ENCODE results near the gene CHRDL2. TPM values are rescaled to one million over a fixed set of nuclear protein-coding genes. Genes with fewer than 3 reads are reported as not detected.

The CHRDL2 gene
- total and polyA plus RNA-seq, 7 experiments from 2014 or later: not detected

DNA sequence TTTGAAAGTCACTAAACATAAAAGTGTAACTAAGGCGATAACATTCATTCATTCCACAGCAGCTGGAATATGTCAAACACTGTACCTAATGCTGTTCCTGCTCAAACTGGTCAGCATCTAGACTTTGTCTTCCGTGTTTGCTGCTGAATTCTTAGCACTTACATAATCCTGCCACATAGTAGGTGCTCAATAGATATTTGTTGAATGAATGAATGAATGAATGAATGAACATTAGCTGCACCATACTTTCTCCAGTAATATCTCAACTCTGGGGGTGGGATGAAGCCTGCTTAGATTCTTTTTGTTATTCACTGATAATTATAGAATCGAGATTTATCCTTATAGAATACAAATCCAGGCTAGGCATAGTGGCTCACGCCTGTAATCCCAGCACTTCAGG is 10.8 kb upstream of the CHRDL2 start:
- intact Hi-C loops (cut with micrococcal nuclease): loop anchor here (10.0 kb wide), 2 partner anchors 503 to 1073 kb away; partner anchors contain the start of genes TPBGL (in 1 of the 2) and UVRAG (in 1 of the 2)
- no peak overlapping the region for H3K4me3 ChIP-seq (ENCODE audit: low read length)
- CTCF ChIA-PET: interaction anchor here (1.3 kb wide), 1 partner anchor 16 kb away, joined by 3 read pairs; no protein-coding TSS in a partner anchor
- H3K36me3 ChIP-seq (ENCODE audit: control insufficient read depth in 2 of 3, insufficient read depth in 3 of 3, low read length in 3 of 3): no peaks in the 10 kb centered on the region
- H3K4me1 ChIP-seq (ENCODE audit: control insufficient read depth in 2 of 2, insufficient read depth in 2 of 2, low read length in 2 of 2): no peaks in the 10 kb centered on the region
- no peak overlapping the region for H3K27ac Mint-ChIP-seq
- H3K27ac ChIP-seq (ENCODE audit: low read depth, low read length): no peak overlapping the region
- no peaks in the 10 kb centered on the region for H3K9me3 Mint-ChIP-seq
- peaks cover 0 to 13% (median 5%) of the 10 kb centered on the region in 7 donors for H3K4me1 Mint-ChIP-seq
- H3K9me3 ChIP-seq (ENCODE audit: control insufficient read depth in 2 of 3, low read length in 3 of 3): no peaks in the 10 kb centered on the region
- no peaks in the 10 kb centered on the region for H3K27me3 ChIP-seq (ENCODE audit: control insufficient read depth in 2 of 2, insufficient read depth in 2 of 2, low read length in 2 of 2)
- ATAC-seq: no peak
- no peaks in the 10 kb centered on the region for H3K36me3 Mint-ChIP-seq
- DNase-seq: no peak
- no peak overlapping the region for H3K4me3 Mint-ChIP-seq
- POLR2A ChIA-PET: no interaction called here
- H3K27me3 Mint-ChIP-seq: peaks cover 0 to 23% (median 6%) of the 10 kb centered on the region in 5 donors

DNA sequence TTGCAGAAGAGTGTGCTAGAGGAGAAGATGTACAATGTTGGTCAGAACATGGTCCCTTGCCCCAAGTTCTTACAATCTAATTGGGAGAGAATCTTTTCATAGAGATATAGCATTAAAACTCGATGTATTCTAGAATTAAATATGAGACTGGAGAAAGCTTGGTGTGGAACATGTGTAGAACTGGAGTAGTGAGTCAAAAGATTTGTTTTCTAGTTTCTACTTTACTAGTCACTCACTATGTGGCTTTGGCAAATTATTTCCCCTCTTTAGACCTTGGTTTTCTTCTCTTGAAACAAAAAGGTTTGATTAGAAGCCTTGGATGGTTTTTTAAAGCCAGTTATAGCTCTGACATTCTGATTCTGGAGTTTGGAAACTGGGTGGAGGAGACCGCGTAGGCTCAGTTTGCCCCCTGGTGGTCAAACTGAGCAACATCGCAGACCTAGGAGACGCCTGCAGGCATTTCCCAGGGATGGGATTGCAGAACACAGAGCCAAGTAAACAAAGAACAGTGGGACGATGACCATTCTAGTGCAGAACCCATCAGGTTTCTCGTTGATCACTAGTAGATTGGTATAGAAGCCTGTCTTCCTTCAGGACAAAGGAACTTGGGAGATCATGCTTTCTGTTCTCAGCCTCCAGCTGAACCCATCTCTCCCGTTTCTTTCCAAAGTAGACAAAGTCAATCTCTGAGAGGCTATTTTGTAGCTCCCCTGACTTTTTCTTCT is 8.5 kb upstream of the CHRDL2 start:
- ATAC-seq: peak; percentile 88
- Histone ChIP-seq H3K4me1 (ENCODE audit: control insufficient read depth in 2 of 2, insufficient read depth in 2 of 2, low read length in 2 of 2) (no peaks in the 10 kb centered on the region), H3K27me3 (ENCODE audit: control insufficient read depth in 2 of 2, insufficient read depth in 2 of 2, low read length in 2 of 2) (no peaks in the 10 kb centered on the region), H3K4me3 (ENCODE audit: low read length) (no peak overlapping the region), H3K36me3 (ENCODE audit: control insufficient read depth in 2 of 3, insufficient read depth in 3 of 3, low read length in 3 of 3) (no peaks in the 10 kb centered on the region), H3K27ac (ENCODE audit: low read depth, low read length) (no peak overlapping the region), H3K9me3 (ENCODE audit: control insufficient read depth in 2 of 3, low read length in 3 of 3) (no peaks in the 10 kb centered on the region)
- no peak overlapping the region for H3K27ac Mint-ChIP-seq
- H3K27me3 Mint-ChIP-seq: peaks cover 6 to 39% (median 23%) of the 10 kb centered on the region in 5 donors
- no peak overlapping the region for H3K4me3 Mint-ChIP-seq
- ChIA-PET CTCF (interaction anchor here (0.6 to 1.8 kb wide), 7 partner anchors 10 to 672 kb away, joined by 3 to 11 read pairs (median 3); no protein-coding TSS in a partner anchor), POLR2A (no interaction called here)
- peaks cover 0 to 13% (median 3%) of the 10 kb centered on the region in 7 donors for H3K4me1 Mint-ChIP-seq
- peaks cover 0 to 2% (median 0%) of the 10 kb centered on the region in 11 donors for H3K9me3 Mint-ChIP-seq
- peak in 5 of 9 donors; percentile 21 to 46 (median 41) for DNase-seq
- intact Hi-C loops (cut with micrococcal nuclease): loop anchor here (1.0 to 10.0 kb wide), 5 partner anchors 9 to 1075 kb away; partner anchors contain the start of genes RNF169 (in 1 of the 2), TPBGL (in 1 of the 2) and UVRAG (in 1 of the 2)
- H3K36me3 Mint-ChIP-seq: no peaks in the 10 kb centered on the region

DNA sequence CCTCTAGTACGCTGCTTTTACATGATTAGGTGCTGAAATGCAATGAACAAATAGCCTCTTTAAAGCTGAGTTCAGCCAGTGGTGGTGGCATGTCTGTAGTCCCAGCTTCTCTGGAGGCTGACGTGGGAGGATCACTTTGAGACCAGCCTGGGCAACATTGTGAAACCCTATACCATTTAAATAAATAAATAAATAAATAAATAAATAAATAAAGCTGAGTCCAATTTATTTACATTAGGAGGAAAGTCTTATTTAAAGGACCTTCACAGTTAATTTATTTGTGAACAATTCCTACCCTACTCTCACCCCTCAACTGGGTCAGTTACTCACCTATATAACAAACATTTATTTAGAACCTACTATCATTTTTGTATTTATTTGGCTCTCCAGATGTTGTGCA is 4.8 kb upstream of the CHRDL2 start:
- ATAC-seq: no peak
- H3K27me3 Mint-ChIP-seq: peaks cover 31 to 60% (median 51%) of the 10 kb centered on the region in 5 donors
- H3K9me3 Mint-ChIP-seq: peaks cover 0 to 2% (median 0%) of the 10 kb centered on the region in 11 donors
- no peak overlapping the region for H3K27ac ChIP-seq (ENCODE audit: low read depth, low read length)
- H3K4me3 ChIP-seq (ENCODE audit: low read length): no peak overlapping the region
- DNase-seq: no peak
- no peak overlapping the region for H3K27ac Mint-ChIP-seq
- no peak overlapping the region for H3K4me3 Mint-ChIP-seq
- POLR2A ChIA-PET: no interaction called here
- H3K36me3 ChIP-seq (ENCODE audit: control insufficient read depth in 2 of 3, insufficient read depth in 3 of 3, low read length in 3 of 3): no peaks in the 10 kb centered on the region
- no peaks in the 10 kb centered on the region for H3K9me3 ChIP-seq (ENCODE audit: control insufficient read depth in 2 of 3, low read length in 3 of 3)
- peaks cover 3 to 21% (median 6%) of the 10 kb centered on the region in 7 donors for H3K4me1 Mint-ChIP-seq
- no peaks in the 10 kb centered on the region for H3K27me3 ChIP-seq (ENCODE audit: control insufficient read depth in 2 of 2, insufficient read depth in 2 of 2, low read length in 2 of 2)
- no peaks in the 10 kb centered on the region for H3K4me1 ChIP-seq (ENCODE audit: control insufficient read depth in 2 of 2, insufficient read depth in 2 of 2, low read length in 2 of 2)
- H3K36me3 Mint-ChIP-seq: peaks cover 0 to 6% (median 0%) of the 10 kb centered on the region in 5 donors
- intact Hi-C loops (cut with micrococcal nuclease): loop anchor here in 1 of 2 donors (10.0 kb wide), 1 partner anchor 281 kb away; no protein-coding TSS in a partner anchor
- CTCF ChIA-PET: no interaction called here

DNA sequence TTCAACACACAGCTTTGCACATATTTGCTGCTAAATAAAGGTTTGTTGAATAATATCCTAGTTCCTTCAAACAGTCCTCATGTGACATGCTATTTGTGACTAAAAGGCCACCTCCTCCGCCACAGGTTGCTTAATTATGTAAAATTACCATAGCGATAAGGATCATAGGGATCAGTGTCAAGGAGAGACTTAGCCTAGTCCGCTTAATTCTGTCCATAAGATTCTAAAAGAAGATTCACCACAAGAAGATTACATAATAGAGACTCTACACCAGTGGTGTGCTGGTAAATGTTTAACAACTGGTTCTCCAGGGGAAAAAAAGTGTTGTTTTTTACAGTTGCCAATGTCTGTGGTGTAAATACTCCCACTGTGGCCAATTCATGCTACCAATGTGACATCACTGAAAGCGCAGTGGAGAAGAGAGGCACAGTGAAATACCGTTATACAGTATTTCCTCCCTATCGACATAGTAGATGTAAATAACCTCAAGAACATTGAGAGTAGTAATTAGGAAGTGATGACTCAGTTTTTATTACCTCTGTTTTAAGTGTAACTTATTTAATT is 4.2 kb upstream of the CHRDL2 start:
- Histone ChIP-seq H3K36me3 (ENCODE audit: control insufficient read depth in 2 of 3, insufficient read depth in 3 of 3, low read length in 3 of 3) (no peaks in the 10 kb centered on the region), H3K27me3 (ENCODE audit: control insufficient read depth in 2 of 2, insufficient read depth in 2 of 2, low read length in 2 of 2) (no peaks in the 10 kb centered on the region), H3K4me3 (ENCODE audit: low read length) (no peak overlapping the region), H3K4me1 (ENCODE audit: control insufficient read depth in 2 of 2, insufficient read depth in 2 of 2, low read length in 2 of 2) (no peaks in the 10 kb centered on the region), H3K27ac (ENCODE audit: low read depth, low read length) (no peak overlapping the region), H3K9me3 (ENCODE audit: control insufficient read depth in 2 of 3, low read length in 3 of 3) (no peaks in the 10 kb centered on the region)
- POLR2A ChIA-PET: no interaction called here
- peaks cover 37 to 66% (median 57%) of the 10 kb centered on the region in 5 donors for H3K27me3 Mint-ChIP-seq
- H3K9me3 Mint-ChIP-seq: peaks cover 0 to 2% (median 0%) of the 10 kb centered on the region in 11 donors
- H3K27ac Mint-ChIP-seq: no peak overlapping the region
- CTCF ChIA-PET: interaction anchor here (1.3 kb wide), 1 partner anchor 11 kb away, joined by 3 read pairs; no protein-coding TSS in a partner anchor
- intact Hi-C loops (cut with micrococcal nuclease): loop anchor here in 1 of 2 donors (10.0 kb wide), 1 partner anchor 281 kb away; no protein-coding TSS in a partner anchor
- H3K36me3 Mint-ChIP-seq: peaks cover 0 to 6% (median 0%) of the 10 kb centered on the region in 5 donors
- DNase-seq (no peak), ATAC-seq (peak; percentile 26)
- peaks cover 6 to 21% (median 11%) of the 10 kb centered on the region in 7 donors for H3K4me1 Mint-ChIP-seq
- no peak overlapping the region for H3K4me3 Mint-ChIP-seq

DNA sequence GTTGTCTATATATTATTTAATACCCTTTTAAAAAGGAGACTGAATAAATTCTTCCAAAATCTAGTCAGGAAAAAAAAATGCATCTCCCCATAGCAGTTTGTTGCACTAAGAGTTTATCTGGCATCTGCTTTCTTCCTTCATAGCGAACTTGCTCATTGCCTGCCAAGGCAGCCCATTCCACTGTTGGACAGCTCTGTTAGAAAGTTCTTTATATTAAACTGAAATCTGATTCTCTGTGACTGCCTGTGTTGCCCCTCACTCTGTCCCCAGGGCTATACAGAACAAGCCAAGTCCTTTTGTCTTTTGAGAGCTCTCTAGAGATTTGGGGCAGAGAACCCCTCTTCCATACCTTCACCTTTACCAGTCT is 3.3 kb upstream of the CHRDL2 start:
- DNase-seq (no peak), ATAC-seq (no peak)
- Histone ChIP-seq H3K27ac (ENCODE audit: low read depth, low read length) (no peak overlapping the region), H3K36me3 (ENCODE audit: control insufficient read depth in 2 of 3, insufficient read depth in 3 of 3, low read length in 3 of 3) (no peaks in the 10 kb centered on the region), H3K4me3 (ENCODE audit: low read length) (no peak overlapping the region), H3K9me3 (ENCODE audit: control insufficient read depth in 2 of 3, low read length in 3 of 3) (no peaks in the 10 kb centered on the region), H3K4me1 (ENCODE audit: control insufficient read depth in 2 of 2, insufficient read depth in 2 of 2, low read length in 2 of 2) (no peaks in the 10 kb centered on the region), H3K27me3 (ENCODE audit: control insufficient read depth in 2 of 2, insufficient read depth in 2 of 2, low read length in 2 of 2) (no peaks in the 10 kb centered on the region)
- ChIA-PET POLR2A (interaction anchor here (1.0 kb wide), 1 partner anchor 10 kb away, joined by 3 read pairs; no protein-coding TSS in a partner anchor), CTCF (interaction anchor here (0.9 to 1.3 kb wide), 2 partner anchors 10 to 32 kb away, joined by 3 read pairs; no protein-coding TSS in a partner anchor)
- Mint-ChIP-seq H3K4me1 (peaks cover 4 to 16% (median 10%) of the 10 kb centered on the region in 7 donors), H3K27ac (no peak overlapping the region), H3K36me3 (peaks cover 0 to 6% (median 0%) of the 10 kb centered on the region in 5 donors), H3K4me3 (no peak overlapping the region), H3K9me3 (peaks cover 0 to 2% (median 0%) of the 10 kb centered on the region in 11 donors), H3K27me3 (peaks cover 45 to 72% (median 66%) of the 10 kb centered on the region in 5 donors)
- intact Hi-C loops (cut with micrococcal nuclease): loop anchor here in 1 of 2 donors (10.0 kb wide), 1 partner anchor 280 kb away; no protein-coding TSS in a partner anchor

DNA sequence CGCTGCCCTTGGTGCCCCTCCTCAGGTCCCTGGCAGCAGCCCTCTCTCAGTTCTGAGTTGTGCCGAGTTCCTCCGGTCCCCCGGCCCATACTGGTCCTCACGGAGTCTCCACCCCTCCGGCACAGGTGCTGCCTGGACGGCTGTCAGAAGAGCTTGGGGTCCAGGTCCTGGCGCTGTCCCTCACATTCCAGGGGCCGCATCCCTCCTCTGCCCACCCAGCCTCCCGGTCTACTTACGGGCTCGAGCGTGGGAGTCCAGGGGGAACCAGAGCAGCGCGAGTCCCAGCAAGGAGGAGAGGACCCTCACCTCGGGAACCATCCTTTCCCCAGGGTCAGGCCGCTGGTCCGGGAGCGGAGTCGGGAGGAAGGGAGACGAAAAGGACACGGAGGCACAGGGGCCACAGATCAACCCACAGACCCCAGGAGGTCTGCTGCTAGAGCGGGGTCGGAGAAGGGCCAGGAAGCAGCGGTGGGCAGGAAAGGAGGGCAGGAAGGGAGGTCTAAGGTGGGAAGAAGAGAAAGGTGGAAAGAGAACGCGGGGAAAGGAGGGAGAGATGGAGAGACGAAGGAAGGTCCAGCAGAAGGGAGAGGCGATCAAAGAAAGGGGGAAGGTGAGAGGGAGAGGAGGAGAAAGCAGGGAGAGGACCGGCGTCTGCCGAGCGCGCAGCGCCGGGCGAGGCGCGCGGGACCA is 510 bp downstream of the CHRDL2 start:
- Histone ChIP-seq H3K9me3 (ENCODE audit: control insufficient read depth in 2 of 3, low read length in 3 of 3) (no peaks in the 10 kb centered on the region), H3K36me3 (ENCODE audit: control insufficient read depth in 2 of 3, insufficient read depth in 3 of 3, low read length in 3 of 3) (no peaks in the 10 kb centered on the region), H3K4me1 (ENCODE audit: control insufficient read depth in 2 of 2, insufficient read depth in 2 of 2, low read length in 2 of 2) (peaks cover 0 to 4% of the 10 kb centered on the region in 2 donors), H3K4me3 (ENCODE audit: low read length) (no peak overlapping the region), H3K27me3 (ENCODE audit: control insufficient read depth in 2 of 2, insufficient read depth in 2 of 2, low read length in 2 of 2) (no peaks in the 10 kb centered on the region), H3K27ac (ENCODE audit: low read depth, low read length) (no peak overlapping the region)
- peak overlapping the region in 7 of 10 donors; percentile 1 to 74 (median 35) for H3K4me3 Mint-ChIP-seq
- CTCF ChIA-PET: no interaction called here
- POLR2A ChIA-PET: no interaction called here
- no peak for ATAC-seq
- H3K27ac Mint-ChIP-seq: no peak overlapping the region
- intact Hi-C loops (cut with micrococcal nuclease): loop anchor here in 1 of 2 donors (10.0 kb wide), 1 partner anchor 276 kb away; no protein-coding TSS in a partner anchor
- H3K4me1 Mint-ChIP-seq: peaks cover 4 to 16% (median 10%) of the 10 kb centered on the region in 7 donors
- H3K27me3 Mint-ChIP-seq: peaks cover 43 to 74% (median 60%) of the 10 kb centered on the region in 5 donors
- H3K9me3 Mint-ChIP-seq: peaks cover 0 to 2% (median 0%) of the 10 kb centered on the region in 11 donors
- peaks cover 0 to 6% (median 0%) of the 10 kb centered on the region in 5 donors for H3K36me3 Mint-ChIP-seq
- no peak for DNase-seq
